H1 (cell line): Measurements from ENCODE around the gene PPP2R2C. TPM values are rescaled to one million over a fixed set of nuclear protein-coding genes. Genes with fewer than 3 reads are reported as not detected.
A peak's percentile ranks its signal among the peaks of the same experiment; 100 is the strongest.

Experiments
- CTCF ChIA-PET: fragments of 300-600 bp; sonication (Branson Sonifier 250); formaldehyde crosslinking; loops from one replicate; lab custom pipeline; 2021; ENCODE audit not compliant: partially characterized antibody; lab: Charles Lee
- POLR2A ChIA-PET: fragments of 300-600 bp; sonication (Branson Sonifier 250); formaldehyde crosslinking; loops from one replicate; lab custom pipeline; 2021; ENCODE audit warnings: inconsistent platforms; ENCODE audit not compliant: partially characterized antibody; lab: Charles Lee
- DNase-seq, 2 experiments: peaks; one replicate each; pipeline versions ENCODE4 v3.0.0 to v3.0.0-alpha.2; 2010 to 2022; ENCODE audit warnings: low spot score in 2 of 2, low read depth in 1 of 2, mixed read lengths in 1 of 2
- FAIRE-seq: peaks from 2 replicates; lab custom pipeline; 2011; peaks lifted over from hg19 to GRCh38; lab: Jason Lieb, UNC
- H2AFZ ChIP-seq: 2 replicates; pipeline ENCODE4 v1.8.1; 2012; ENCODE audit warnings: low read length, inconsistent platforms
- H2AK5ac ChIP-seq: 2 replicates; pipeline ENCODE4 v1.6.1; 2013; ENCODE audit warnings: low read depth, low read length
- H2BK120ac ChIP-seq: replicated peaks from 2 replicates; pipeline ENCODE3; 2013; ENCODE audit warnings: low read depth, low read length, inconsistent platforms
- H2BK12ac ChIP-seq: 2 replicates; pipeline ENCODE4 v1.6.1; 2013; ENCODE audit warnings: low read depth, low read length
- H2BK15ac ChIP-seq: 2 replicates; pipeline ENCODE4 v1.6.1; 2013; ENCODE audit warnings: low read length
- H2BK20ac ChIP-seq: 2 replicates; pipeline ENCODE4 v1.6.1; 2013; ENCODE audit warnings: low read length
- H2BK5ac ChIP-seq: 2 replicates; pipeline ENCODE4 v1.6.1; 2013; ENCODE audit warnings: low read depth, low read length
- H3K14ac ChIP-seq: 2 replicates; pipeline ENCODE4 v1.6.1; 2013; ENCODE audit warnings: inconsistent platforms; ENCODE audit not compliant: insufficient read length
- H3K18ac ChIP-seq: 2 replicates; pipeline ENCODE4 v1.6.1; 2013; ENCODE audit warnings: low read length; ENCODE audit errors: extremely low read depth
- H3K23ac ChIP-seq: 2 replicates; pipeline ENCODE4 v1.6.1; 2013; ENCODE audit warnings: inconsistent platforms; ENCODE audit not compliant: insufficient read length
- H3K23me2 ChIP-seq: 2 replicates; pipeline ENCODE4 v1.6.1; 2013; ENCODE audit warnings: low read depth, low read length
- H3K27ac ChIP-seq: 2 replicates; pipeline ENCODE4 v1.6.1; 2011; ENCODE audit warnings: low read depth, low read length, inconsistent platforms
- H3K27me3 ChIP-seq, 4 experiments: replicated peaks in 1 of 4; 1 replicate in 1 of 4; 2 replicates in 3 of 4; pipeline versions ENCODE4 v1.6.1 to v1.8.1; 2011 to 2013; ENCODE audit warnings: low read length in 3 of 4, mild to moderate bottlenecking in 3 of 4, inconsistent platforms in 2 of 4, mixed read lengths in 2 of 4, moderate library complexity in 1 of 4; ENCODE audit not compliant: control insufficient read depth in 3 of 4, insufficient read depth in 3 of 4; ENCODE audit errors: extremely low read depth in 1 of 4
- H3K36me3 ChIP-seq, 4 experiments: 2 replicates each; pipeline versions ENCODE4 v1.6.1 to v1.8.1; 2011 to 2013; ENCODE audit warnings: mild to moderate bottlenecking in 4 of 4, low read length in 3 of 4, moderate library complexity in 2 of 4, control low read depth in 1 of 4, inconsistent platforms in 1 of 4; ENCODE audit not compliant: insufficient read depth in 4 of 4, control insufficient read depth in 2 of 4
- H3K4ac ChIP-seq: replicated peaks from 2 replicates; pipeline ENCODE3; 2013; ENCODE audit warnings: low read length, low read depth, mixed read lengths, inconsistent platforms; ENCODE audit not compliant: insufficient read length
- H3K4me1 ChIP-seq, 4 experiments: replicated peaks in 1 of 4; 1 replicate in 1 of 4; 2 replicates in 3 of 4; pipeline versions ENCODE4 v1.6.1 to v1.8.1; 2011 to 2013; ENCODE audit warnings: low read length in 3 of 4, inconsistent platforms in 2 of 4, mixed read lengths in 1 of 4; ENCODE audit not compliant: insufficient read depth in 4 of 4, control insufficient read depth in 3 of 4
- H3K4me2 ChIP-seq, 2 experiments: 2 replicates each; pipeline versions ENCODE4 v1.6.1 to v1.8.1; 2011 to 2013; ENCODE audit warnings: low read depth in 2 of 2, low read length in 2 of 2, control low read depth in 1 of 2, inconsistent platforms in 1 of 2, mild to moderate bottlenecking in 1 of 2; ENCODE audit not compliant: insufficient read depth in 1 of 2
- H3K4me3 ChIP-seq, 4 experiments: fragments of 200-600, 300-600 bp in 1 of 4; sonication (generic), shearing (Covaris generic), sonication (Bioruptor Twin) in 1 of 4; 2 replicates each; pipeline versions ENCODE4 v1.5.1 to v1.8.1; 2011 to 2016; ENCODE audit warnings: low read length in 4 of 4, low read depth in 3 of 4, control low read depth in 2 of 4, inconsistent platforms in 2 of 4, mild to moderate bottlenecking in 2 of 4, mixed read lengths in 1 of 4, moderate library complexity in 1 of 4; ENCODE audit not compliant: insufficient read depth in 2 of 4; ENCODE audit errors: extremely low read depth in 1 of 4
- H3K56ac ChIP-seq: replicated peaks from 2 replicates; pipeline ENCODE3; 2013; ENCODE audit warnings: low read depth, mild to moderate bottlenecking, mixed read lengths, low read length, inconsistent platforms; ENCODE audit not compliant: insufficient read length
- H3K79me1 ChIP-seq: 2 replicates; pipeline ENCODE4 v1.6.1; 2013; ENCODE audit warnings: low read depth, low read length, control low read depth
- H3K79me2 ChIP-seq, 2 experiments: 2 replicates each; pipeline versions ENCODE4 v1.6.1 to v1.8.1; 2012 to 2013; ENCODE audit warnings: low read length in 2 of 2, mild to moderate bottlenecking in 2 of 2, inconsistent platforms in 1 of 2; ENCODE audit not compliant: insufficient read depth in 2 of 2, control insufficient read depth in 1 of 2
- H3K9ac ChIP-seq, 4 experiments: replicated peaks in 1 of 4; 1 replicate in 1 of 4; 2 replicates in 3 of 4; pipeline versions ENCODE4 v1.6.1 to v1.8.1; 2011 to 2013; ENCODE audit warnings: low read depth in 3 of 4, low read length in 3 of 4, control low read depth in 2 of 4, mild to moderate bottlenecking in 2 of 4, moderate library complexity in 2 of 4, inconsistent platforms in 1 of 4; ENCODE audit errors: extremely low read depth in 1 of 4
- H3K9me3 ChIP-seq, 2 experiments: 2 replicates each; pipeline versions ENCODE4 v1.6.1 to v1.8.1; 2012 to 2013; ENCODE audit warnings: mild to moderate bottlenecking in 2 of 2, moderate library complexity in 2 of 2, control low read depth in 1 of 2, inconsistent platforms in 1 of 2, low read depth in 1 of 2, low read length in 1 of 2, mixed read lengths in 1 of 2; ENCODE audit not compliant: insufficient read depth in 2 of 2
- H4K20me1 ChIP-seq, 2 experiments: replicated peaks in 1 of 2; 2 replicates each; pipeline versions ENCODE3 to v1.8.1; 2011 to 2013; ENCODE audit warnings: inconsistent platforms in 2 of 2, low read length in 2 of 2, mild to moderate bottlenecking in 1 of 2; ENCODE audit not compliant: insufficient read depth in 2 of 2, control insufficient read depth in 1 of 2
- H4K5ac ChIP-seq: 2 replicates; pipeline ENCODE4 v1.6.1; 2013; ENCODE audit warnings: low read length, low read depth, mixed read lengths, inconsistent platforms; ENCODE audit not compliant: insufficient read length
- H4K8ac ChIP-seq: 2 replicates; pipeline ENCODE4 v1.8.0; 2013; ENCODE audit warnings: mild to moderate bottlenecking, moderate library complexity, low read length, inconsistent platforms; ENCODE audit not compliant: insufficient read depth; ENCODE audit errors: extremely low read depth
- H4K91ac ChIP-seq: replicated peaks from 2 replicates; pipeline ENCODE3; 2013; ENCODE audit warnings: low read length, mixed read lengths, inconsistent platforms; ENCODE audit not compliant: insufficient read length
- EZH2 ChIP-seq: fragments of 200-600 bp; sonication (generic); IDR thresholded peaks from 2 replicates; pipeline ENCODE4 v1.7.1; 2012; ENCODE audit warnings: low read depth, mild to moderate bottlenecking, moderate library complexity, low read length, inconsistent platforms; ENCODE audit not compliant: severe bottlenecking
- GTF2F1 ChIP-seq: IDR thresholded peaks from 2 replicates; pipeline ENCODE4 v1.6.1; 2012; ENCODE audit warnings: low read depth, low read length, improper control_type of control experiment, borderline replicate concordance
- SP2 ChIP-seq: IDR thresholded peaks from 2 replicates; pipeline ENCODE4 v1.6.1; 2012; ENCODE audit warnings: mild to moderate bottlenecking, low read length, inconsistent platforms
- SRF ChIP-seq: IDR thresholded peaks from 2 replicates; pipeline ENCODE4 v1.6.1; 2011; ENCODE audit warnings: mild to moderate bottlenecking, low read depth, low read length, moderate library complexity
- WGBS, 2 experiments: shearing (Covaris generic) in 1 of 2; methylation state at CpG; one replicate each; pipeline versions ENCODE4 v1.1.6 to v1.1.7; 2013 to 2015; ENCODE audit warnings: low lambda C conversion rate in 2 of 2, mixed read lengths in 2 of 2, inconsistent platforms in 1 of 2, low coverage in 1 of 2, missing lambda C conversion rate in 1 of 2; ENCODE audit not compliant: insufficient replicate concordance in 2 of 2, insufficient coverage in 1 of 2, insufficient read length in 1 of 2; ENCODE audit errors: extremely low coverage in 1 of 2, missing lambda C conversion rate in 1 of 2; 5-methylcytosine and 5-hydroxymethylcytosine counted together
- polyA plus RNA-seq, 7 experiments: library from polyadenylated mRNA; depleted of rRNA in 3 of 7; stranded (reverse) in 5 of 7; unstranded in 2 of 7; fragments of >200 nt in 5 of 7; fragments of 200-250 nt in 2 of 7; gene quantifications; 1 replicate in 5 of 7; 2 replicates in 1 of 7; 4 replicates in 1 of 7; pipeline versions ENCODE4 v1.2.1 to v1.2.3, GENCODE V29; 2011 to 2013; ENCODE audit warnings: missing spikeins in 2 of 7, mixed read lengths in 2 of 7
- total RNA-seq: library from RNA; stranded (reverse); fragmentation: NEBNext Ultra II Directional; extraction: Animal tissue kit (Norgen Biotek cat#: 25700); gene quantifications from 2 replicates; pipeline ENCODE4 v1.2.1, GENCODE V29; 2021

The PPP2R2C gene
- total and polyA plus RNA-seq, 2 of the 8 experiments (the other 6 are each of a cell fraction or from before 2014, with no cell fraction given), result 6.4 TPM

GRCh38 chr4:6456450-6456849 is 16.0 kb downstream of the PPP2R2C start:
- H2BK120ac ChIP-seq, result no peak overlapping the region

More at GRCh38 chr4:6456450-6456849, 16.0 kb downstream of the PPP2R2C start:
- H3K9me3 ChIP-seq, result 0 out of 4 replicates have a peak, but pooled peaks cover 0 to 2% of the 10 kb centered on the region in 2 experiments
- no peaks in the 10 kb centered on the region for H3K79me1 ChIP-seq
- H4K91ac ChIP-seq, result no peak overlapping the region
- H3K14ac ChIP-seq, result no peak overlapping the region
- H2AK5ac ChIP-seq, result no peak overlapping the region
- 91% methylated on average over 11 of the region's 11 CpGs; no CpG with 5 or more reads in 1 of the 2 experiments for WGBS, 2 experiments
- no peak overlapping the region for H2BK20ac ChIP-seq
- no peaks in the 10 kb centered on the region for H3K4me1 ChIP-seq
- no peaks in the 10 kb centered on the region for H3K23me2 ChIP-seq
- H4K8ac ChIP-seq, result peak overlapping the region; percentile 43; the same call in 1 of the 2 replicates
- no peak for DNase-seq
- no peak overlapping the region for H3K4me3 ChIP-seq
- H3K79me2 ChIP-seq, result no peaks in the 10 kb centered on the region
- H3K23ac ChIP-seq, result no peak overlapping the region
- H3K18ac ChIP-seq, result no peak overlapping the region
- H2BK12ac ChIP-seq, result no peak overlapping the region
- H4K20me1 ChIP-seq, result no peaks in the 10 kb centered on the region
- H2AFZ ChIP-seq, result no peak overlapping the region
- H3K36me3 ChIP-seq, result no peaks in the 10 kb centered on the region
- no peaks in the 10 kb centered on the region for H3K27me3 ChIP-seq
- H3K56ac ChIP-seq, result no peak overlapping the region
- H3K4me2 ChIP-seq, result no peak overlapping the region
- TF ChIP-seq GTF2F1, result no peak
- TF ChIP-seq EZH2, result no peak
- TF ChIP-seq SP2, result no peak
- no peak for TF ChIP-seq SRF
- FAIRE-seq, result no peak
- no peak overlapping the region for H3K4ac ChIP-seq
- no peak overlapping the region for H2BK5ac ChIP-seq
- H2BK15ac ChIP-seq, result no peak overlapping the region
- ChIA-PET CTCF (interaction anchor here (0.7 to 1.6 kb wide), 4 partner anchors 11 to 94 kb away, joined by 3 read pairs; no protein-coding TSS in a partner anchor), POLR2A (interaction anchor here (0.7 kb wide), 1 partner anchor 72 kb away, joined by 4 read pairs; no protein-coding TSS in a partner anchor)
- no peak overlapping the region for H4K5ac ChIP-seq
- H3K9ac ChIP-seq, result no peak overlapping the region
- H3K27ac ChIP-seq, result no peak overlapping the region
